B cell (primary cell): Measurements from ENCODE around the gene MAD1L1.

Experiments
- CTCF ChIP-seq: fragments of 200-600 bp; IDR thresholded peaks from one replicate; pipeline ENCODE4 v1.8.0; 2022; ENCODE audit warnings: antibody characterized with exemption, mild to moderate bottlenecking
- EZH2 ChIP-seq: IDR thresholded peaks from 2 replicates; pipeline ENCODE4 v1.6.1; 2012; ENCODE audit warnings: borderline replicate concordance, low read depth, mild to moderate bottlenecking, moderate library complexity, low read length; ENCODE audit not compliant: insufficient read depth, poor library complexity, severe bottlenecking

DNA sequence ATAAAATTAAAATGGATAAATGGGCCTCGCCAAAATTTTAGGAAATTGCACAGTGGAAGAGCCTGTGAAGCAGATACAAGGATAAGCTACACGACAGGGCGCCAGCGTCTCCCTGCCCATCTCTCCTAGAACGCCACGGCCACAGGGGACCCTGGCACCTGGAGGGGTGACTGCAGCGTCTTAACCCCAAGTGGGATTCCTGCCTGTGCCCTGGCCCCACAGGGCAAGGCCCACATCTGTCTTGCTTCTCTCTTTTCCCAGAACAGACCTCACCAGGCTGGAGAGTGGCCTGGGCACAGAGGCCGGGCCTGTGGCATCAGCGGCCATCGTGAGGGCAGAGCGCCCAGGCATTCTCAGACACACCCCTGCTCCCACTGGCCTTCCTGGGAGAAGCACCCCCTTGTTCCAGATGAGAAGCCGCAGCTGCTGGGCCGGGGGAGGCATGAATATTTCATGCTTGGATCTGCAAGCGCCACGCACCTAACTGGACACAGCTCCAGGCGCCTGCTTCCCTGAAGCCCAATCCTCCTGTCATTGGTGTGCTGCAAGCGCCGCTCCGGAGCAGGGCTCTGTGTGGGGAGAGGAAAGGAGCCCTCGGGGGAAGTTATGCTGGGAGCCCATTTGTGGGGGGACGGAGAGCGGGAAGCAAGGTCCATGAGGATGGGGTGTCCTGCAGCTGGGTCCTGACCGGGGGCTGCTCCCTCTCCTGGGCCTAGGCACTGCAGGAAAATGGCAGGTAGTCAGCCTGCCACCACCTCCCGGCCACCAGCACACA, 409.2 kb downstream of the MAD1L1 start:
- no peak for TF ChIP-seq CTCF
- no peak for TF ChIP-seq EZH2
